C4-2B (cell line): Measurements from ENCODE around the gene HERPUD2.

Source experiments
- H3K27ac ChIP-seq: fragments of 450-650 bp; 2 replicates; pipeline ENCODE4 v1.5.1; 2017
- CTCF ChIP-seq: fragments of 450-650 bp; conservative IDR thresholded peaks from 2 replicates; pipeline ENCODE4 v1.5.1; 2017; ENCODE audit warnings: mild to moderate bottlenecking
- ZFX ChIP-seq: fragments of 450-650 bp; IDR thresholded peaks from 2 replicates; pipeline ENCODE4 v1.6.1; 2017

Gene HERPUD2

GRCh38 chr7:35649711-35650110 is 45.2 kb downstream of the HERPUD2 start:
- no peak overlapping the region for H3K27ac ChIP-seq
- TF ChIP-seq CTCF (no peak), ZFX (no peak)

GRCh38 chr7:35648367-35648766 is 46.6 kb downstream of the HERPUD2 start:
- no peak for TF ChIP-seq ZFX
- no peak for TF ChIP-seq CTCF
- H3K27ac ChIP-seq = no peak overlapping the region

GRCh38 chr7:35647171-35647574 is 47.8 kb downstream of the HERPUD2 start:
- no peak overlapping the region for H3K27ac ChIP-seq
- TF ChIP-seq ZFX (no peak), CTCF (no peak)

- H3K27ac ChIP-seq = no peak overlapping the region
- TF ChIP-seq CTCF (no peak), ZFX (no peak)
These were observed 48.5 kb downstream of the HERPUD2 start for GRCh38 chr7:35646289-35647023.

- no peak for TF ChIP-seq ZFX
- TF ChIP-seq CTCF = no peak
- no peak overlapping the region for H3K27ac ChIP-seq
These were observed 49.2 kb downstream of the HERPUD2 start for GRCh38 chr7:35645691-35646090.

- no peak overlapping the region for H3K27ac ChIP-seq
- TF ChIP-seq ZFX = no peak
- no peak for TF ChIP-seq CTCF
These were observed 64.6 kb downstream of the HERPUD2 start for GRCh38 chr7:35630024-35630972.
